K562 (cell line): Measurements from ENCODE around the gene CD151. TPM values are rescaled to one million over a fixed set of nuclear protein-coding genes. Genes with fewer than 3 reads are reported as not detected.

ENCODE experiments used
- ATAC-seq: fragments of 200-7000 bp; cut with Tn5 transposase; 3 replicates; pipeline ENCODE4 v1.9.1; 2020; ENCODE audit warnings: moderate library complexity
- BruUV-seq: library from RNA; stranded (reverse); fragments of 400-500 nt; replicated peaks from 2 replicates; lab custom pipeline; 2021; lab: Mats Ljungman, UMichigan
- CTCF ChIA-PET: fragments of 300-600 bp; formaldehyde crosslinking; extraction: SDS; loops from one replicate; lab custom pipeline; 2021; ENCODE audit warnings: low intra/inter-chr PET ratio; lab: Yijun Ruan, JAX
- POLR2A ChIA-PET: fragments of 300-600, 350-650 bp; sonication (Branson Sonifier 250); formaldehyde crosslinking; extraction: SDS; loops from one replicate; lab custom pipeline; 2021; ENCODE audit warnings: antibody characterized with exemption, inconsistent platforms; lab: Yijun Ruan, JAX
- DNase-seq, 4 experiments: peaks; one replicate each; pipeline versions ENCODE4 v3.0.0 to v3.0.0-alpha.2; 2011 to 2018; ENCODE audit warnings: low spot score in 3 of 4, mixed read lengths in 3 of 4; ENCODE audit errors: extremely low read depth in 1 of 4
- FAIRE-seq: peaks from 2 replicates; lab custom pipeline; 2011; peaks lifted over from hg19 to GRCh38; lab: Jason Lieb, UNC
- H2AFZ ChIP-seq: 2 replicates; pipeline ENCODE4 v1.6.0; 2011; ENCODE audit warnings: low read depth, low read length, control low read depth, inconsistent platforms
- H3K27ac ChIP-seq: fragments of 200-600 bp; 3 replicates; pipeline ENCODE4 v1.8.0; 2011; ENCODE audit warnings: low read depth, mild to moderate bottlenecking, control low read depth, inconsistent platforms, low read length, moderate library complexity, mixed read lengths; ENCODE audit errors: extremely low read depth
- H3K27me3 ChIP-seq, 2 experiments: fragments of 300-600 bp in 1 of 2; 2 replicates in 1 of 2; 3 replicates in 1 of 2; pipeline versions ENCODE4 v1.6.0 to v1.8.0; 2011; ENCODE audit warnings: inconsistent platforms in 2 of 2, low read length in 2 of 2, mild to moderate bottlenecking in 1 of 2, mixed read lengths in 1 of 2, moderate library complexity in 1 of 2; ENCODE audit not compliant: control insufficient read depth in 2 of 2, insufficient read depth in 2 of 2
- H3K36me3 ChIP-seq: fragments of 300-600 bp; 3 replicates; pipeline ENCODE4 v1.8.0; 2011; ENCODE audit warnings: mild to moderate bottlenecking, low read length, inconsistent platforms; ENCODE audit not compliant: control insufficient read depth, insufficient read depth
- H3K4me1 ChIP-seq, 2 experiments: fragments of 200-600 bp in 1 of 2; replicated peaks in 1 of 2; 2 replicates in 1 of 2; 3 replicates in 1 of 2; pipeline versions ENCODE4 v1.5.1 to v1.8.0; 2011; ENCODE audit warnings: inconsistent platforms in 2 of 2, low read length in 2 of 2, mild to moderate bottlenecking in 1 of 2, mixed read lengths in 1 of 2, moderate library complexity in 1 of 2; ENCODE audit not compliant: control insufficient read depth in 2 of 2, insufficient read depth in 2 of 2
- H3K4me2 ChIP-seq: 2 replicates; pipeline ENCODE4 v1.6.1; 2011; ENCODE audit warnings: low read length, control low read depth, inconsistent platforms, mixed read lengths; ENCODE audit not compliant: insufficient read depth
- H3K4me3 ChIP-seq: fragments of 200-600 bp; sonication (generic), shearing (Covaris generic); 2 replicates; pipeline ENCODE4 v1.5.1; 2016; ENCODE audit warnings: control low read depth, inconsistent platforms
- H3K79me2 ChIP-seq: fragments of 200-600 bp; 3 replicates; pipeline ENCODE4 v1.8.0; 2011; ENCODE audit warnings: low read length, inconsistent platforms; ENCODE audit not compliant: control insufficient read depth, insufficient read depth
- H3K9ac ChIP-seq, 2 experiments: 2 replicates each; pipeline versions ENCODE4 v1.6.0 to v1.6.1; 2011; ENCODE audit warnings: low read depth in 2 of 2, low read length in 2 of 2, control low read depth in 1 of 2, inconsistent platforms in 1 of 2, mild to moderate bottlenecking in 1 of 2, mixed read lengths in 1 of 2; ENCODE audit not compliant: insufficient read depth in 1 of 2
- H3K9me1 ChIP-seq: one replicate; pipeline ENCODE4 v1.6.0; 2011; ENCODE audit warnings: inconsistent platforms, mild to moderate bottlenecking, low read length, moderate library complexity; ENCODE audit not compliant: control insufficient read depth, insufficient read depth
- H3K9me3 ChIP-seq: replicated peaks from 2 replicates; pipeline ENCODE4 v1.5.1; 2011; ENCODE audit warnings: low read depth, low read length, inconsistent platforms; ENCODE audit not compliant: control insufficient read depth, insufficient read depth
- H4K20me1 ChIP-seq: replicated peaks from 2 replicates; pipeline ENCODE4 v1.6.1; 2011; ENCODE audit warnings: low read length, inconsistent platforms, mixed read lengths; ENCODE audit not compliant: control insufficient read depth, insufficient read depth
- HNRNPL ChIP-seq: fragments of 200-400 bp; formaldehyde crosslinking; IDR thresholded peaks from 2 replicates; pipeline ENCODE4 v1.6.1; 2017; ENCODE audit warnings: low read depth, mild to moderate bottlenecking, low read length
- NRF1 ChIP-seq, 2 experiments: fragments of 450-650 bp; IDR thresholded peaks in 1 of 2; conservative IDR thresholded peaks in 1 of 2; 2 replicates each; pipeline ENCODE4 v1.6.1; 2014; ENCODE audit warnings: mild to moderate bottlenecking in 2 of 2
- POLR2G ChIP-seq: fragments of 200-400 bp; formaldehyde crosslinking; IDR thresholded peaks from 2 replicates; pipeline ENCODE4 v1.6.1; 2017; ENCODE audit warnings: low read depth, mild to moderate bottlenecking, antibody characterized with exemption, low read length, moderate library complexity
- RBM34 ChIP-seq: fragments of 200-400 bp; formaldehyde crosslinking; IDR thresholded peaks from 2 replicates; pipeline ENCODE4 v1.6.1; 2018; ENCODE audit warnings: low read length, borderline replicate concordance; ENCODE audit not compliant: insufficient read depth
- SAP30 ChIP-seq: fragments of 200-600 bp; sonication (generic); IDR thresholded peaks from 2 replicates; pipeline ENCODE4 v1.6.1; 2012; ENCODE audit warnings: borderline replicate concordance, low read depth, mild to moderate bottlenecking, moderate library complexity, low read length, control low read depth, inconsistent platforms; ENCODE audit not compliant: insufficient read depth, poor library complexity, severe bottlenecking
- WGBS: fragments of 100-300 bp; shearing (Covaris generic); methylation state at CpG from one replicate; pipeline ENCODE4 v1.1.6; 2016; ENCODE audit warnings: low coverage, mixed read lengths; ENCODE audit not compliant: insufficient coverage; ENCODE audit errors: missing lambda C conversion rate; 5-methylcytosine and 5-hydroxymethylcytosine counted together
- in situ Hi-C: fragments of 300-500 bp; cut with MboI; formaldehyde crosslinking; loops from 4 replicates; pipeline ENCODE4 v1.15.0; 2018; ENCODE audit warnings: inconsistent platforms, mixed read lengths
- intact Hi-C: fragments of 100-400 bp; cut with micrococcal nuclease; formaldehyde crosslinking; loops from 2 replicates; pipeline ENCODE4 v1.14.2; 2022
- polyA plus RNA-seq, 8 experiments: library from polyadenylated mRNA; depleted of rRNA in 4 of 8; stranded (reverse) in 5 of 8; unstranded in 3 of 8; fragments of >200 nt; fragmentation: Nextera tagmentation in 2 of 8; fragmentation: Illumina TruSeq in 1 of 8; extraction: Ambion mirVana in 2 of 8; extraction: Trizol in 1 of 8; gene quantifications; 2 replicates each; pipeline versions ENCODE4 v1.2.1 to v1.2.3, GENCODE V29; 2011 to 2014; ENCODE audit warnings: inconsistent platforms in 1 of 8, missing spikeins in 1 of 8
- total RNA-seq, 7 experiments: library from RNA; depleted of rRNA in 6 of 7; stranded (reverse); fragments of >200 nt in 6 of 7; fragmentation: Illumina TruSeq in 2 of 7; extraction: Trizol in 2 of 7; gene quantifications; 2 replicates each; pipeline versions ENCODE4 v1.2.1 to v1.2.3, GENCODE V29; 2011 to 2021; ENCODE audit warnings: low replicate concordance in 1 of 7
- TF ChIP-seq, protein P1 (sequence below): fragments of 450-650 bp; formaldehyde crosslinking; IDR thresholded peaks from 2 replicates; pipeline ENCODE4 v1.4.0; 2020; ENCODE audit warnings: mild to moderate bottlenecking, mixed read lengths

Gene CD151
- total and polyA plus RNA-seq, 9 of the 15 experiments (the other 6 are each of a cell fraction or from before 2014, with no cell fraction given), result 2.3 to 187 (median 140) TPM

DNA sequence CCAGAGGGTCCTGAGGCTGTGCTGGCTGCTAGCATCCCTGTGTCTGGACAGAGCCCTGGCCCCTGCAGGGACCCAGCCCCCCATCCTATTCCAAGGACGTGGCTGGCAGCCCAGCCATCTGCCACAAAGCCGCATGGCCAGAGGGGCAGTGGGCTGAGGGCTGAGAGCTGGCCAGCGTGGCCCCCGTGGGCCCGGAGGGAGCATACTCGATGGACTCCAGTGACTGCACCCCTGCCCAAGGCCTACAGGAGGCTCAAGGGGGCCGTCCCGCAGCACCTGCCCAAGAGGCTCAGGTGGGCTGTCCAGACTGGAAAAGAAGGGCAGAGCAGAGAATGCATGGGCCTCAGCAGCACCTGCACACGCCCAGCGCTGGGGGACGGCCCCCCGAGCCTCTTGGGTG is 23.0 kb downstream of the CD151 start:
- no peaks in the 10 kb centered on the region for H3K79me2 ChIP-seq
- 0 out of 2 replicates have a peak, but pooled peaks have one; percentile 38 for TF ChIP-seq POLR2G
- no peak for TF ChIP-seq RBM34
- no peak for TF ChIP-seq SAP30
- TF ChIP-seq HNRNPL, result no peak
- in situ Hi-C loops (no loop called here), intact Hi-C loops (no loop called here)
- no peak overlapping the region for H3K4me2 ChIP-seq
- peaks cover 6 to 88% of the 10 kb centered on the region in 2 experiments; a peak in 3 of 5 replicates for H3K4me1 ChIP-seq
- H4K20me1 ChIP-seq, result peaks cover 8% of the 10 kb centered on the region
- H3K36me3 ChIP-seq, result no peaks in the 10 kb centered on the region
- BruUV-seq, result no TSS peak
- DNase-seq, result no peak
- no peaks in the 10 kb centered on the region for H3K9me1 ChIP-seq
- no peak overlapping the region for H3K27ac ChIP-seq
- H3K4me3 ChIP-seq, result no peak overlapping the region
- ChIA-PET CTCF (no interaction called here), POLR2A (interaction anchor here (0.6 to 2.0 kb wide), 4 partner anchors 11 to 195 kb away, joined by 3 to 9 read pairs (median 4); partner anchors contain the start of genes POLR2L and TSPAN4)
- no peak overlapping the region for H3K9ac ChIP-seq
- no peak overlapping the region for H2AFZ ChIP-seq
- no peak for FAIRE-seq
- H3K9me3 ChIP-seq, result no peaks in the 10 kb centered on the region
- no peaks in the 10 kb centered on the region for H3K27me3 ChIP-seq
- ATAC-seq, result no peak
- WGBS, result 62% methylated on average over 7 of the region's 12 CpGs

DNA sequence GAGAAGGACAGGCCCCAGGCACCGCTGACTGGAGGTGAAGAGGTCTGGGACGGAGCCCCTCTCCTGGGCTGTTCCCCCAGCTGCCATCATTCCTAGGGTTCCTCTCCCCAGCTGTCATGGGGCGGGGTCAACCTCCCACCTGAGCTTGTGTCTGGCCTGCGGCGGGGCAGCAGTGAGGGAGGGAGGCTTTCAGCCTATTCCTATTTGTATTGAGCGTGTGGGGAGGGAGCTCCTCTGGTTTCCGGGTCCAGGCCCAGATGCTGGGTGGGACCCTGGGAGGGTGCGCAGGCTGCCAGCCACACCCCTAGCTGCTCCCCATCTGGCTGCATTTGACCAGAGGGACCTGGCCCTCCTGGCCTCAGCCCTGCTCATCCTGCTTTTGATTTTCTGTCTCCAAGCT is 23.6 kb downstream of the CD151 start:
- H3K9ac ChIP-seq, result no peak overlapping the region; a peak in 1 of 4 replicates
- no peaks in the 10 kb centered on the region for H3K79me2 ChIP-seq
- no peaks in the 10 kb centered on the region for H3K36me3 ChIP-seq
- peak; percentile 13 to 23; a peak in 1 of 4 replicates for TF ChIP-seq NRF1 (conservative IDR thresholded peaks at IDR 0.05 in 1 of 2, IDR thresholded peaks at IDR 0.05 in 1 of 2)
- TF ChIP-seq, protein P1, sequence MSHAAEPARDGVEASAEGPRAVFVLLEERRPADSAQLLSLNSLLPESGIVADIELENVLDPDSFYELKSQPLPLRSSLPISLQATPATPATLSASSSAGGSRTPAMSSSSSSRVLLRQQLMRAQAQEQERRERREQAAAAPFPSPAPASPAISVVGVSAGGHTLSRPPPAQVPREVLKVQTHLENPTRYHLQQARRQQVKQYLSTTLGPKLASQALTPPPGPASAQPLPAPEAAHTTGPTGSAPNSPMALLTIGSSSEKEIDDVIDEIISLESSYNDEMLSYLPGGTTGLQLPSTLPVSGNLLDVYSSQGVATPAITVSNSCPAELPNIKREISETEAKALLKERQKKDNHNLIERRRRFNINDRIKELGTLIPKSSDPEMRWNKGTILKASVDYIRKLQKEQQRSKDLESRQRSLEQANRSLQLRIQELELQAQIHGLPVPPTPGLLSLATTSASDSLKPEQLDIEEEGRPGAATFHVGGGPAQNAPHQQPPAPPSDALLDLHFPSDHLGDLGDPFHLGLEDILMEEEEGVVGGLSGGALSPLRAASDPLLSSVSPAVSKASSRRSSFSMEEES (CRISPR knock-in tag), result no peak
- ATAC-seq, result no peak; the same call in 1 of the 3 replicates
- intact Hi-C loops (no loop called here), in situ Hi-C loops (no loop called here)
- CTCF ChIA-PET, result no interaction called here
- WGBS, result 40% methylated on average over 7 of the region's 8 CpGs
- no peak overlapping the region for H2AFZ ChIP-seq
- H3K4me3 ChIP-seq, result no peak overlapping the region
- peaks cover 6 to 88% of the 10 kb centered on the region in 2 experiments; a peak in 3 of 5 replicates for H3K4me1 ChIP-seq
- H3K27me3 ChIP-seq, result no peaks in the 10 kb centered on the region
- no peak for FAIRE-seq
- H4K20me1 ChIP-seq, result peaks cover 8% of the 10 kb centered on the region
- H3K9me3 ChIP-seq, result no peaks in the 10 kb centered on the region
- no peak overlapping the region for H3K27ac ChIP-seq
- H3K4me2 ChIP-seq, result no peak overlapping the region
- DNase-seq, result peak in 1 of 4 experiments; percentile 31
- no TSS peak for BruUV-seq
- no peaks in the 10 kb centered on the region for H3K9me1 ChIP-seq
- POLR2A ChIA-PET, result interaction anchor here (0.6 to 2.0 kb wide), 6 partner anchors 12 to 709 kb away, joined by 3 to 9 read pairs (median 3); partner anchors contain the start of genes POLR2L and TSPAN4
